Esophagus squamous epithelium (tissue), 5 donors: ENCODE data around the gene F2RL2. TPM values are rescaled to one million over a fixed set of nuclear protein-coding genes. Genes with fewer than 3 reads are reported as not detected.

Experiments
- DNase-seq: peaks from one replicate; lab custom pipeline; 2025; lab: John Stamatoyannopoulos, UW
- H3K27ac ChIP-seq, 4 donors: fragments of 200-600 bp; sonication (generic); one replicate each; pipeline ENCODE4 v1.5.1; 2016 to 2019; ENCODE audit warnings: mild to moderate bottlenecking in 1 of 4
- H3K27me3 ChIP-seq, 4 donors: fragments of 200-600 bp; sonication (generic); 1 replicate in 3 of 4; 2 replicates in 1 of 4; pipeline versions ENCODE4 v1.5.1 to v1.6.0; 2017 to 2021; ENCODE audit warnings: antibody characterized with exemption in 1 of 4
- H3K36me3 ChIP-seq, 3 donors: fragments of 200-600 bp; sonication (generic); one replicate each; pipeline ENCODE4 v1.5.1; 2016 to 2019
- H3K4me1 ChIP-seq, 3 donors: fragments of 200-600 bp; sonication (generic); one replicate each; pipeline ENCODE4 v1.5.1; 2017 to 2019
- H3K4me3 ChIP-seq, 4 donors: fragments of 200-600 bp; sonication (generic); 1 replicate in 3 of 4; 2 replicates in 1 of 4; pipeline ENCODE4 v1.5.1; 2016 to 2019; ENCODE audit warnings: mild to moderate bottlenecking in 2 of 4, moderate library complexity in 1 of 4
- H3K9me3 ChIP-seq, 3 donors: fragments of 200-600 bp; sonication (generic); one replicate each; pipeline ENCODE4 v1.5.1; 2016 to 2019
- POLR2A ChIP-seq, 4 donors: fragments of 450-650 bp; IDR thresholded peaks; one replicate each; pipeline ENCODE4 v1.6.1; 2017; ENCODE audit warnings: antibody characterized with exemption in 4 of 4, mild to moderate bottlenecking in 4 of 4, moderate library complexity in 3 of 4
- WGBS, 2 donors: methylation state at CpG; one replicate each; pipeline ENCODE4 v1.1.5; 2018; 5-methylcytosine and 5-hydroxymethylcytosine counted together
- intact Hi-C: fragments of 100-400 bp; cut with DNase I; formaldehyde crosslinking; loops from one replicate; pipeline ENCODE4 v1.15.0; 2022
- total RNA-seq, 4 donors: library from RNA; depleted of rRNA; stranded (reverse); fragments of >200 nt; gene quantifications; one replicate each; pipeline ENCODE4 v1.1.0, GENCODE V29; 2016
- TF ChIP-seq, protein P1 (sequence below), 6 experiments: fragments of 450-650 bp in 4 of 6; fragments of 200-600 bp in 2 of 6; sonication (generic) in 2 of 6; IDR thresholded peaks; one replicate each; pipeline ENCODE4 v1.5.1; 2016 to 2019; ENCODE audit warnings: antibody characterized with exemption in 6 of 6, mild to moderate bottlenecking in 4 of 6, moderate library complexity in 4 of 6
- donor health status: DM: yes; HTN: yes; CAD: no.

The F2RL2 gene
- total RNA-seq, 4 donors from 2014 or later: 0.18 to 0.76 (median 0.44) TPM

DNA sequence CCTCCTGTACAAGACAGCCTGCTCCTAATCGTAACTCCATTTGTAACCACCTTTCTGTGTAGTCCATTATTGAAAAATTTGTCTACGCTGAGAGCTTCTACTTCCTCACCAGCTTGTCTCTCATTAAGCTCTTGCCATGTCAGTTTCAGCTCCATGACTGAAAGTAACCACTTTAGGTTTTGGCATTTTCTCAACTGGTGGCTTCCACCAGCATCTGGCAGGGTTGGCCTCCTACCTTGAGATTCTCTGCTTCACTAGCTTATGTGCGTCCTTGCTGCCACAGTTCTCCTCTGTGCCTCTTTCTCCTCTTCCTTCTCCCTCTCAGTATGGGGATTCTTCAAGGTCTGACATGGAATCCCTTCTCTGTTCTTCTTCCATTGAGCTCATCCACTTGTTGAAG, 31.8 kb downstream of the F2RL2 start:
- no peaks in the 10 kb centered on the region for H3K9me3 ChIP-seq
- no peak for DNase-seq
- intact Hi-C loops: no loop called here
- no peak overlapping the region for H3K4me3 ChIP-seq
- 91 to 97% methylated on average over 3 of the region's 3 CpGs for WGBS, 2 donors
- H3K27me3 ChIP-seq: no peaks in the 10 kb centered on the region
- H3K27ac ChIP-seq: no peak overlapping the region
- H3K4me1 ChIP-seq: no peaks in the 10 kb centered on the region
- H3K36me3 ChIP-seq: no peaks in the 10 kb centered on the region
- TF ChIP-seq POLR2A (IDR thresholded peaks at IDR 0.05): no peak
- TF ChIP-seq, protein P1, sequence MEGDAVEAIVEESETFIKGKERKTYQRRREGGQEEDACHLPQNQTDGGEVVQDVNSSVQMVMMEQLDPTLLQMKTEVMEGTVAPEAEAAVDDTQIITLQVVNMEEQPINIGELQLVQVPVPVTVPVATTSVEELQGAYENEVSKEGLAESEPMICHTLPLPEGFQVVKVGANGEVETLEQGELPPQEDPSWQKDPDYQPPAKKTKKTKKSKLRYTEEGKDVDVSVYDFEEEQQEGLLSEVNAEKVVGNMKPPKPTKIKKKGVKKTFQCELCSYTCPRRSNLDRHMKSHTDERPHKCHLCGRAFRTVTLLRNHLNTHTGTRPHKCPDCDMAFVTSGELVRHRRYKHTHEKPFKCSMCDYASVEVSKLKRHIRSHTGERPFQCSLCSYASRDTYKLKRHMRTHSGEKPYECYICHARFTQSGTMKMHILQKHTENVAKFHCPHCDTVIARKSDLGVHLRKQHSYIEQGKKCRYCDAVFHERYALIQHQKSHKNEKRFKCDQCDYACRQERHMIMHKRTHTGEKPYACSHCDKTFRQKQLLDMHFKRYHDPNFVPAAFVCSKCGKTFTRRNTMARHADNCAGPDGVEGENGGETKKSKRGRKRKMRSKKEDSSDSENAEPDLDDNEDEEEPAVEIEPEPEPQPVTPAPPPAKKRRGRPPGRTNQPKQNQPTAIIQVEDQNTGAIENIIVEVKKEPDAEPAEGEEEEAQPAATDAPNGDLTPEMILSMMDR (IDR thresholded peaks at IDR 0.05): no peak

- no peak for TF ChIP-seq POLR2A (IDR thresholded peaks at IDR 0.05)
- TF ChIP-seq, protein P1 (IDR thresholded peaks at IDR 0.05): no peak
- no peaks in the 10 kb centered on the region for H3K36me3 ChIP-seq
- no peaks in the 10 kb centered on the region for H3K4me1 ChIP-seq
- no peak overlapping the region for H3K4me3 ChIP-seq
- H3K9me3 ChIP-seq: no peaks in the 10 kb centered on the region
- intact Hi-C loops: no loop called here
- no peak overlapping the region for H3K27ac ChIP-seq
- 80 to 87% methylated on average over 1 of the region's 1 CpG for WGBS, 2 donors
- no peaks in the 10 kb centered on the region for H3K27me3 ChIP-seq
- DNase-seq: no peak
These were observed 33.2 kb downstream of the F2RL2 start for GRCh38 chr5:76590027-76590426.

DNA sequence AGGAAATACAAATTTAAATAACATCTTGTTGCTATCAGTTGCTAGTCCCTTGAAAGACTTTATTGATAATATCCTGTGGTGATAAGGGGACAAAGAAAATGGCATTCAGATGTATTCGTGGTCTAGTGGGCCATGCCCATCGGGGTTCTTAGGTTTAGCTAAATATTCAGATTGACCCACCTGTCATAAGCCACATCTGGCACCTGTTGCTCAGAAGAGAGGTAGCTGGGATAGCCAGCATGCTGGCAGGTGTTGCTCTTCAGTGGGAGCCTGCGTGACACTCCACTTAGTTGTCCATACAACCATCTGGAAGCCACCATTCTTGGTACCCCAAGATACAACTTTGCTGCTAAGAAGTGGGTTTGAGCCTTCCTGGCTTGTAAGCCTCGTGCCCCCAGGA, 36.7 kb downstream of the F2RL2 start:
- no peak overlapping the region for H3K4me3 ChIP-seq
- no peaks in the 10 kb centered on the region for H3K9me3 ChIP-seq
- WGBS, 2 donors: 78 to 86% methylated on average over 4 of the region's 4 CpGs
- intact Hi-C loops: no loop called here
- H3K27ac ChIP-seq: no peak overlapping the region
- H3K4me1 ChIP-seq: peaks cover 0 to 6% (median 5%) of the 10 kb centered on the region in 3 donors
- DNase-seq: no peak
- H3K36me3 ChIP-seq: no peaks in the 10 kb centered on the region
- TF ChIP-seq, protein P1 (IDR thresholded peaks at IDR 0.05): no peak
- no peak for TF ChIP-seq POLR2A (IDR thresholded peaks at IDR 0.05)
- no peaks in the 10 kb centered on the region for H3K27me3 ChIP-seq

- DNase-seq: no peak
- no peaks in the 10 kb centered on the region for H3K27me3 ChIP-seq
- H3K4me3 ChIP-seq: no peak overlapping the region
- WGBS, 2 donors: 74 to 78% methylated on average over 3 of the region's 3 CpGs
- intact Hi-C loops: no loop called here
- H3K27ac ChIP-seq: no peak overlapping the region
- TF ChIP-seq, protein P1 (IDR thresholded peaks at IDR 0.05): no peak
- no peak for TF ChIP-seq POLR2A (IDR thresholded peaks at IDR 0.05)
- no peaks in the 10 kb centered on the region for H3K9me3 ChIP-seq
- peaks cover 0 to 6% (median 5%) of the 10 kb centered on the region in 3 donors for H3K4me1 ChIP-seq
- no peaks in the 10 kb centered on the region for H3K36me3 ChIP-seq
These were observed 37.4 kb downstream of the F2RL2 start for GRCh38 chr5:76585783-76586217.

- Histone ChIP-seq H3K4me3 (no peak overlapping the region), H3K27ac (no peak overlapping the region), H3K27me3 (no peaks in the 10 kb centered on the region), H3K4me1 (peaks cover 0 to 6% (median 5%) of the 10 kb centered on the region in 3 donors), H3K36me3 (no peaks in the 10 kb centered on the region), H3K9me3 (no peaks in the 10 kb centered on the region)
- TF ChIP-seq POLR2A (IDR thresholded peaks at IDR 0.05): no peak
- TF ChIP-seq, protein P1 (IDR thresholded peaks at IDR 0.05): peak in 4 of 6 experiments; percentile 38 to 56 (median 40)
- intact Hi-C loops: no loop called here
- WGBS, 2 donors: 40 to 45% methylated on average over 7 of the region's 7 CpGs
- DNase-seq: no peak
These were observed 39.8 kb downstream of the F2RL2 start for GRCh38 chr5:76583163-76584047.
